Caco-2 (cell line): ENCODE data around the gene SH3BGRL3. TPM values are rescaled to one million over a fixed set of nuclear protein-coding genes. Genes with fewer than 3 reads are reported as not detected.

Source experiments
- BruUV-seq: library from RNA; stranded (reverse); fragments of 400-500 nt; replicated peaks from 2 replicates; lab custom pipeline; 2021; lab: Mats Ljungman, UMichigan
- CTCF ChIA-PET: fragments of 300-600 bp; sonication (Branson Sonifier 250); formaldehyde crosslinking; loops from one replicate; lab custom pipeline; 2022; ENCODE audit warnings: antibody characterized with exemption; lab: Charles Lee
- POLR2A ChIA-PET: fragments of 300-600 bp; sonication (Branson Sonifier 250); formaldehyde crosslinking; loops from one replicate; lab custom pipeline; 2022; ENCODE audit warnings: antibody characterized with exemption; lab: Charles Lee
- DNase-seq, 2 experiments: peaks; one replicate each; pipeline versions ENCODE4 v3.0.0 to v3.0.0-alpha.2; 2020 to 2022
- H3K27me3 ChIP-seq: replicated peaks from 2 replicates; pipeline ENCODE4 v1.6.0; 2011; ENCODE audit warnings: low read length; ENCODE audit not compliant: control insufficient read depth, insufficient read depth
- H3K36me3 ChIP-seq: 2 replicates; pipeline ENCODE4 v1.5.1; 2011; ENCODE audit warnings: low read length; ENCODE audit not compliant: control insufficient read depth, insufficient read depth
- H3K4me1 ChIP-seq: fragments of 250-450 bp; sonication (Bioruptor Pico); 2 replicates; pipeline ENCODE4 v1.5.1; 2020; ENCODE audit warnings: mild to moderate bottlenecking
- H3K4me3 ChIP-seq: 2 replicates; pipeline ENCODE4 v1.5.1; 2011; ENCODE audit warnings: low read depth, mild to moderate bottlenecking, control low read depth, low read length
- H3K9me3 ChIP-seq: fragments of 250-450 bp; sonication (Bioruptor Pico); 2 replicates; pipeline ENCODE4 v1.5.1; 2020; ENCODE audit warnings: mild to moderate bottlenecking, moderate library complexity
- H3K27ac Mint-ChIP-seq: one replicate; pipeline ENCODE4 v1.8.0; 2022; ENCODE audit warnings: mixed read lengths; ENCODE audit not compliant: unreplicated experiment
- H3K27me3 Mint-ChIP-seq: one replicate; pipeline ENCODE4 v1.8.0; 2022; ENCODE audit warnings: mixed read lengths; ENCODE audit not compliant: insufficient read depth, unreplicated experiment
- H3K36me3 Mint-ChIP-seq: one replicate; pipeline ENCODE4 v1.8.0; 2022; ENCODE audit warnings: mild to moderate bottlenecking, mixed read lengths; ENCODE audit not compliant: insufficient read depth, unreplicated experiment
- H3K4me1 Mint-ChIP-seq: one replicate; pipeline ENCODE4 v1.8.0; 2022; ENCODE audit warnings: low read depth, mixed read lengths; ENCODE audit not compliant: unreplicated experiment
- H3K4me3 Mint-ChIP-seq: one replicate; pipeline ENCODE4 v1.8.0; 2022; ENCODE audit warnings: mild to moderate bottlenecking, moderate library complexity, mixed read lengths; ENCODE audit not compliant: unreplicated experiment
- H3K9me3 Mint-ChIP-seq: one replicate; pipeline ENCODE4 v1.8.0; 2022; ENCODE audit warnings: mixed read lengths; ENCODE audit not compliant: unreplicated experiment
- CTCF ChIP-seq, 2 experiments: fragments of 200-600 bp in 1 of 2; IDR thresholded peaks; 1 replicate in 1 of 2; 2 replicates in 1 of 2; pipeline versions ENCODE4 v1.5.1 to v1.8.0; 2011 to 2022; ENCODE audit warnings: antibody characterized with exemption in 1 of 2, control low read depth in 1 of 2, inconsistent platforms in 1 of 2, low read depth in 1 of 2, low read length in 1 of 2, mild to moderate bottlenecking in 1 of 2, moderate library complexity in 1 of 2; ENCODE audit not compliant: insufficient read depth in 1 of 2, severe bottlenecking in 1 of 2, unreplicated experiment in 1 of 2
- intact Hi-C: fragments of 100-400 bp; cut with micrococcal nuclease; formaldehyde crosslinking; loops from one replicate; pipeline ENCODE4 v1.10.0; 2022; ENCODE audit not compliant: unreplicated experiment
- total RNA-seq: library from RNA; stranded (reverse); gene quantifications from 2 replicates; pipeline ENCODE4 v1.2.3, GENCODE V29; 2022

The SH3BGRL3 gene
- total RNA-seq, 1 experiment from 2014 or later: 73.4 TPM

DNA sequence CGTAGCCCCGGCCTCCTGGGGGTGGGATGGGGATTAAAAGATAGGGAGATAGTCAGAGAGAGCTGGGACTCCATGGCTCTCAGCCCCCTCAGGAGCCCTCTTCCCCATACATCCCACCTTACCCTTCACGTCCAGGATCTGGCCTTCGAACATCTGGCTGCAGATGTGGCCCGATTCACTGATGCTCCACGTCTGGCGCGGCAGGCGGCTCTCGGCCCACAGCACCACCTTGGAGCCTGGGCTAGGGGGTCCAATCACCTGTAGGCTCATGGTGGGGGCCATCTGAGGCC is 42.1 kb downstream of the SH3BGRL3 start:
- Histone ChIP-seq H3K27me3 (no peaks in the 10 kb centered on the region), H3K4me3 (no peak overlapping the region), H3K9me3 (no peaks in the 10 kb centered on the region), H3K36me3 (no peaks in the 10 kb centered on the region), H3K4me1 (no peaks in the 10 kb centered on the region)
- H3K36me3 Mint-ChIP-seq: peaks cover 90% of the 10 kb centered on the region
- CTCF ChIA-PET: interaction anchor here (0.6 to 1.3 kb wide), 3 partner anchors 37 to 177 kb away, joined by 3 to 8 read pairs (median 4); no protein-coding TSS in a partner anchor
- no peak for DNase-seq
- no peaks in the 10 kb centered on the region for H3K4me1 Mint-ChIP-seq
- TF ChIP-seq CTCF (IDR thresholded peaks at IDR 0.05; ENCODE audit: insufficient read depth in 1 of 2, low read depth in 1 of 2, low read length in 1 of 2, severe bottlenecking in 1 of 2, unreplicated experiment in 1 of 2): no peak
- POLR2A ChIA-PET: no interaction called here
- no peaks in the 10 kb centered on the region for H3K9me3 Mint-ChIP-seq
- H3K27me3 Mint-ChIP-seq: no peaks in the 10 kb centered on the region
- no peak overlapping the region for H3K27ac Mint-ChIP-seq
- intact Hi-C loops: no loop called here
- BruUV-seq: no TSS peak
- H3K4me3 Mint-ChIP-seq: no peak overlapping the region

DNA sequence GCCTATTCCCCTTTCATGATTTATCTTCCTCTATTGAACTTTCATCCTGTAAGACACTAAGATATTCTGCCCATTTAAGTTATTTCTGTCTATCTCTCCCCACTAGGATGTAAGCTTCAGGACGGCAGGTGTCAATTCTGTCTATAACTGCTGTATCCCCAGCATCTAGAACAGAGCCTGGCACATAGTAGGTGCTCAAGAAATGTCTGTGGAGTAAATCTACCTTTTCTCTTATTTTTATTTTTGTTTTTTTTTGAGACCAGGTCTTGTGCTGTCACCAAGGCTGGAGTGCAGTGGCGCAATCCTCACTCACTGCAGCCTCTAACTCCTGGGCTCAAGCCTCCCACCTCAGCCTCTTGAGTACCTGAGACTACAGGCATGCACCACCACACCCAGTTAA is 43.5 kb downstream of the SH3BGRL3 start:
- no peaks in the 10 kb centered on the region for H3K27me3 Mint-ChIP-seq
- Histone ChIP-seq H3K36me3 (no peaks in the 10 kb centered on the region), H3K4me1 (no peaks in the 10 kb centered on the region), H3K9me3 (no peaks in the 10 kb centered on the region), H3K4me3 (no peak overlapping the region), H3K27me3 (no peaks in the 10 kb centered on the region)
- intact Hi-C loops: no loop called here
- H3K9me3 Mint-ChIP-seq: no peaks in the 10 kb centered on the region
- DNase-seq: no peak
- BruUV-seq: no TSS peak
- no peak overlapping the region for H3K27ac Mint-ChIP-seq
- no peaks in the 10 kb centered on the region for H3K4me1 Mint-ChIP-seq
- no peak for TF ChIP-seq CTCF (IDR thresholded peaks at IDR 0.05; ENCODE audit: insufficient read depth in 1 of 2, low read depth in 1 of 2, low read length in 1 of 2, severe bottlenecking in 1 of 2, unreplicated experiment in 1 of 2)
- H3K4me3 Mint-ChIP-seq: no peak overlapping the region
- peaks cover 92% of the 10 kb centered on the region for H3K36me3 Mint-ChIP-seq
- ChIA-PET CTCF (interaction anchor here (0.6 to 0.7 kb wide), 2 partner anchors 43 to 149 kb away, joined by 3 to 4 read pairs; partner anchors contain the start of gene HMGN2), POLR2A (no interaction called here)

GRCh38 chr1:26324550-26324949 is 44.7 kb downstream of the SH3BGRL3 start:
- no peaks in the 10 kb centered on the region for H3K27me3 ChIP-seq
- H3K4me3 ChIP-seq: no peak overlapping the region
- intact Hi-C loops: no loop called here
- H3K9me3 Mint-ChIP-seq: no peaks in the 10 kb centered on the region
- no TSS peak for BruUV-seq
- TF ChIP-seq CTCF (IDR thresholded peaks at IDR 0.05; ENCODE audit: insufficient read depth in 1 of 2, low read depth in 1 of 2, low read length in 1 of 2, severe bottlenecking in 1 of 2, unreplicated experiment in 1 of 2): no peak
- no peak for DNase-seq
- no peaks in the 10 kb centered on the region for H3K27me3 Mint-ChIP-seq
- no peaks in the 10 kb centered on the region for H3K36me3 ChIP-seq
- no peak overlapping the region for H3K27ac Mint-ChIP-seq
- no peaks in the 10 kb centered on the region for H3K4me1 Mint-ChIP-seq
- CTCF ChIA-PET: no interaction called here
- H3K9me3 ChIP-seq: no peaks in the 10 kb centered on the region
- no peak overlapping the region for H3K4me3 Mint-ChIP-seq
- POLR2A ChIA-PET: no interaction called here
- peaks cover 95% of the 10 kb centered on the region for H3K36me3 Mint-ChIP-seq
- H3K4me1 ChIP-seq: no peaks in the 10 kb centered on the region
